Measurements from ENCODE around the gene RALY.

The RALY gene

GRCh38 chr20:34066476-34067090 is 72.9 kb downstream of the RALY start:
- H3K27me3 Mint-ChIP-seq: no peaks in the 10 kb centered on the region
- peaks cover 62% of the 10 kb centered on the region for H3K4me1 Mint-ChIP-seq
- no peak for ATAC-seq (replicated peaks; ENCODE audit: extremely low read depth, poor library complexity, severe bottlenecking)
- H3K36me3 Mint-ChIP-seq (ENCODE audit: insufficient read depth): peaks cover 24% of the 10 kb centered on the region
- H3K27ac Mint-ChIP-seq (ENCODE audit: low read depth): peak overlapping the region; percentile 49
- DNase-seq (ENCODE audit: low spot score in 2 of 2): no peak
- H3K4me3 Mint-ChIP-seq: no peak overlapping the region
- H3K9me3 Mint-ChIP-seq: no peaks in the 10 kb centered on the region

GRCh38 chr20:34068001-34068400 is 74.3 kb downstream of the RALY start:
- H3K27ac Mint-ChIP-seq (ENCODE audit: low read depth): peak overlapping the region; percentile 60
- no peak for ATAC-seq (replicated peaks; ENCODE audit: extremely low read depth, poor library complexity, severe bottlenecking)
- no peaks in the 10 kb centered on the region for H3K9me3 Mint-ChIP-seq
- DNase-seq (ENCODE audit: low spot score in 2 of 2): no peak
- H3K27me3 Mint-ChIP-seq: no peaks in the 10 kb centered on the region
- H3K4me3 Mint-ChIP-seq: no peak overlapping the region
- H3K4me1 Mint-ChIP-seq: peaks cover 59% of the 10 kb centered on the region
- H3K36me3 Mint-ChIP-seq (ENCODE audit: insufficient read depth): peaks cover 26% of the 10 kb centered on the region

GRCh38 chr20:34069341-34070078 is 75.8 kb downstream of the RALY start:
- H3K36me3 Mint-ChIP-seq (ENCODE audit: insufficient read depth): peaks cover 24% of the 10 kb centered on the region
- H3K4me3 Mint-ChIP-seq: no peak overlapping the region
- DNase-seq (ENCODE audit: low spot score in 2 of 2) (peak in 1 of 2 donors; percentile 21), ATAC-seq (replicated peaks; ENCODE audit: extremely low read depth, poor library complexity, severe bottlenecking) (peak; percentile 95)
- no peaks in the 10 kb centered on the region for H3K27me3 Mint-ChIP-seq
- no peaks in the 10 kb centered on the region for H3K9me3 Mint-ChIP-seq
- H3K4me1 Mint-ChIP-seq: peaks cover 52% of the 10 kb centered on the region
- H3K27ac Mint-ChIP-seq (ENCODE audit: low read depth): no peak overlapping the region

DNA sequence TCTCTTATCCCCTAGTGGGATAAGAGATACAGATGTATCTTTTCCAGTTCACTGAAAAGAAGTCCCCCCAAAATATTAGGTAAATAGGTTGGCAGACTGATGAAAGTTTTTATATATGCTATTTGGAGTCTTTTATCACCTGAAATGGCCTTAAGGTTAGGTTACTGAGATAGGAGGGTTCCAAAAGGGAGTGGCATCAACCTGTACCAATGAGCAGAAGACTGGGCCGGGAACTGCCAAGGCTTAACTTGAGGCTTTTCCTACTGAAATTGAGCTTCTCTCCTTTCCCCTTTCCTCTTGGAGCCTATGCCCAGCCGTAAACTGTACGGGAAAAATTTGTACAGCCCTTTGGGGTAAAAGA is 76.3 kb downstream of the RALY start:
- ATAC-seq (replicated peaks; ENCODE audit: extremely low read depth, poor library complexity, severe bottlenecking): no peak
- no peak for DNase-seq (ENCODE audit: low spot score in 2 of 2)
- H3K9me3 Mint-ChIP-seq: no peaks in the 10 kb centered on the region
- no peaks in the 10 kb centered on the region for H3K27me3 Mint-ChIP-seq
- peaks cover 47% of the 10 kb centered on the region for H3K4me1 Mint-ChIP-seq
- no peak overlapping the region for H3K4me3 Mint-ChIP-seq
- no peak overlapping the region for H3K27ac Mint-ChIP-seq (ENCODE audit: low read depth)
- H3K36me3 Mint-ChIP-seq (ENCODE audit: insufficient read depth): peaks cover 20% of the 10 kb centered on the region

DNA sequence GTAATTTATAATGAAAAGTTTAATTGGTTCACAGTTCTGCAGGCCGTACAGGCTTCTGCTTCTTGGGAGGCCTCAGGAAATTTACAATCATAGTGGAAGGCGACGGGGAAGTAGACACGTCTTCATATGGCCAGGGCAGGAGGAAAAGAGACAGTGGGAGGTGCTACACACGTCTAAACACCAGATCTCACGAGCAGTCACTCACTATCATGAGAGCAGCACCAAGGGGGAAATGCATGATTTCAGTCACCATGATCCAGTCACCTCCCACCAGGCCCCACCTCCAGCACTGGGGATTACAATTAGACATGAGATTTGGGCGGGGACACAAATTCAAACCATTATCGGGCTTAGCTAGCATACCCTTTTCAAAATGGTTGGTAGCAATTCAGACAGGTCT is 77.1 kb downstream of the RALY start:
- peaks cover 18% of the 10 kb centered on the region for H3K36me3 Mint-ChIP-seq (ENCODE audit: insufficient read depth)
- peaks cover 40% of the 10 kb centered on the region for H3K4me1 Mint-ChIP-seq
- no peak overlapping the region for H3K27ac Mint-ChIP-seq (ENCODE audit: low read depth)
- ATAC-seq (replicated peaks; ENCODE audit: extremely low read depth, poor library complexity, severe bottlenecking) (no peak), DNase-seq (ENCODE audit: low spot score in 2 of 2) (no peak)
- no peak overlapping the region for H3K4me3 Mint-ChIP-seq
- no peaks in the 10 kb centered on the region for H3K9me3 Mint-ChIP-seq
- H3K27me3 Mint-ChIP-seq: no peaks in the 10 kb centered on the region

GRCh38 chr20:34072076-34072475 is 78.4 kb downstream of the RALY start:
- H3K27ac Mint-ChIP-seq (ENCODE audit: low read depth): no peak overlapping the region
- H3K36me3 Mint-ChIP-seq (ENCODE audit: insufficient read depth): peaks cover 22% of the 10 kb centered on the region
- no peak overlapping the region for H3K4me3 Mint-ChIP-seq
- no peaks in the 10 kb centered on the region for H3K9me3 Mint-ChIP-seq
- DNase-seq (ENCODE audit: low spot score in 2 of 2) (no peak), ATAC-seq (replicated peaks; ENCODE audit: extremely low read depth, poor library complexity, severe bottlenecking) (no peak)
- peaks cover 39% of the 10 kb centered on the region for H3K4me1 Mint-ChIP-seq
- no peaks in the 10 kb centered on the region for H3K27me3 Mint-ChIP-seq

- Mint-ChIP-seq H3K4me1 (peaks cover 36% of the 10 kb centered on the region), H3K27me3 (no peaks in the 10 kb centered on the region), H3K9me3 (no peaks in the 10 kb centered on the region), H3K27ac (ENCODE audit: low read depth) (no peak overlapping the region), H3K4me3 (no peak overlapping the region), H3K36me3 (ENCODE audit: insufficient read depth) (peaks cover 20% of the 10 kb centered on the region)
- DNase-seq (ENCODE audit: low spot score in 2 of 2) (no peak), ATAC-seq (replicated peaks; ENCODE audit: extremely low read depth, poor library complexity, severe bottlenecking) (no peak)
These were observed 79.1 kb downstream of the RALY start for GRCh38 chr20:34072778-34073177.

GRCh38 chr20:34074101-34074760 is 80.5 kb downstream of the RALY start:
- Mint-ChIP-seq H3K4me3 (no peak overlapping the region), H3K9me3 (no peaks in the 10 kb centered on the region), H3K27ac (ENCODE audit: low read depth) (peak overlapping the region; percentile 81), H3K4me1 (peaks cover 22% of the 10 kb centered on the region), H3K36me3 (ENCODE audit: insufficient read depth) (peaks cover 17% of the 10 kb centered on the region), H3K27me3 (no peaks in the 10 kb centered on the region)
- DNase-seq (ENCODE audit: low spot score in 2 of 2) (no peak), ATAC-seq (replicated peaks; ENCODE audit: extremely low read depth, poor library complexity, severe bottlenecking) (no peak)

- Mint-ChIP-seq H3K4me3 (no peak overlapping the region), H3K36me3 (ENCODE audit: insufficient read depth) (peaks cover 25% of the 10 kb centered on the region), H3K4me1 (peaks cover 17% of the 10 kb centered on the region), H3K27ac (ENCODE audit: low read depth) (no peak overlapping the region), H3K9me3 (no peaks in the 10 kb centered on the region), H3K27me3 (no peaks in the 10 kb centered on the region)
- ATAC-seq (replicated peaks; ENCODE audit: extremely low read depth, poor library complexity, severe bottlenecking): no peak
- DNase-seq (ENCODE audit: low spot score in 2 of 2): no peak
These were observed 81.9 kb downstream of the RALY start for GRCh38 chr20:34075647-34076046.

DNA sequence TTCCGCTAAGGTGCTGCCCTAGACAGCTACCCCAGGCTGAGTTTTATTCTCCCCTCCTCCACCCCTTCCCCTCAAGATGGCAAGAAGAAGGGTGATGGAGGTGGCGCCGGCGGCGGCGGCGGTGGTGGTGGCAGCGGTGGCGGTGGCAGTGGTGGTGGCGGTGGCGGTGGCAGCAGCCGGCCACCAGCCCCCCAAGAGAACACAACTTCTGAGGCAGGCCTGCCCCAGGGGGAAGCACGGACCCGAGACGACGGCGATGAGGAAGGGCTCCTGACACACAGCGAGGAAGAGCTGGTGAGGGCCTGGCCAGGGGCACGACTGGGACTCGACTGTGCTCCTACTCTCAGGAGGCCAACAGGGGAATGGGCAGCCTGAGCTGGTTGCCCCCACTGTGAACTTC is 83.2 kb downstream of the RALY start:
- Mint-ChIP-seq H3K36me3 (ENCODE audit: insufficient read depth) (peaks cover 31% of the 10 kb centered on the region), H3K9me3 (no peaks in the 10 kb centered on the region), H3K27ac (ENCODE audit: low read depth) (no peak overlapping the region), H3K4me3 (no peak overlapping the region), H3K27me3 (no peaks in the 10 kb centered on the region), H3K4me1 (peaks cover 20% of the 10 kb centered on the region)
- DNase-seq (ENCODE audit: low spot score in 2 of 2): no peak
- ATAC-seq (replicated peaks; ENCODE audit: extremely low read depth, poor library complexity, severe bottlenecking): no peak

GRCh38 chr20:34078540-34078939 is 84.8 kb downstream of the RALY start:
- Mint-ChIP-seq H3K27ac (ENCODE audit: low read depth) (no peak overlapping the region), H3K4me1 (peaks cover 12% of the 10 kb centered on the region), H3K36me3 (ENCODE audit: insufficient read depth) (peaks cover 34% of the 10 kb centered on the region), H3K4me3 (no peak overlapping the region), H3K9me3 (no peaks in the 10 kb centered on the region), H3K27me3 (no peaks in the 10 kb centered on the region)
- DNase-seq (ENCODE audit: low spot score in 2 of 2) (no peak), ATAC-seq (replicated peaks; ENCODE audit: extremely low read depth, poor library complexity, severe bottlenecking) (no peak)

DNA sequence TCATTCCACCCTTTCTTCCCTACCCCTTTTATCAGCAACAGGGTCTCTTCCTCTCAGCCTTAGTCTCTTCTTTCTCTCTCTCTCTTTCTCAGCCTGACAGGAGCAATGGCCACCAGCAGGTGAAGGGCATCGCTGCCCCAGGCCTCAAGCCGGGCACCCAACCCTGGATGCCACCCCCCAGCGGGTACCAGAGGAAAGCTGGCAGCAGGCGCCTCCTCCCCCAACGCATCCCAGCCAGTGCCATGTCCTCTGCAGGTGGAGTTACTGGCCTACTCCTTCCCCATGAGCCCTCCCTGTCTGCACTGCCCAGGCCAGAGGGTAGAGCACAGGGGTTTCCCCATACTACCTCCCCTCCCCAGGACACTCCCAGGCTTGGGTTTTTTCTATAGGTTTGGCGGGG is 86.1 kb downstream of the RALY start:
- Mint-ChIP-seq H3K4me3 (no peak overlapping the region), H3K27me3 (no peaks in the 10 kb centered on the region), H3K9me3 (no peaks in the 10 kb centered on the region), H3K36me3 (ENCODE audit: insufficient read depth) (peaks cover 44% of the 10 kb centered on the region), H3K4me1 (peaks cover 21% of the 10 kb centered on the region), H3K27ac (ENCODE audit: low read depth) (peak overlapping the region; percentile 78)
- DNase-seq (ENCODE audit: low spot score in 2 of 2): no peak
- ATAC-seq (replicated peaks; ENCODE audit: extremely low read depth, poor library complexity, severe bottlenecking): no peak
